ENCODE measurements around the gene MS4A13.
"Not testable (repeated sequence)": the region's sequence is repeated elsewhere in the genome, so short reads cannot be mapped to it uniquely, and the experiment has no call there.

The MS4A13 gene

DNA sequence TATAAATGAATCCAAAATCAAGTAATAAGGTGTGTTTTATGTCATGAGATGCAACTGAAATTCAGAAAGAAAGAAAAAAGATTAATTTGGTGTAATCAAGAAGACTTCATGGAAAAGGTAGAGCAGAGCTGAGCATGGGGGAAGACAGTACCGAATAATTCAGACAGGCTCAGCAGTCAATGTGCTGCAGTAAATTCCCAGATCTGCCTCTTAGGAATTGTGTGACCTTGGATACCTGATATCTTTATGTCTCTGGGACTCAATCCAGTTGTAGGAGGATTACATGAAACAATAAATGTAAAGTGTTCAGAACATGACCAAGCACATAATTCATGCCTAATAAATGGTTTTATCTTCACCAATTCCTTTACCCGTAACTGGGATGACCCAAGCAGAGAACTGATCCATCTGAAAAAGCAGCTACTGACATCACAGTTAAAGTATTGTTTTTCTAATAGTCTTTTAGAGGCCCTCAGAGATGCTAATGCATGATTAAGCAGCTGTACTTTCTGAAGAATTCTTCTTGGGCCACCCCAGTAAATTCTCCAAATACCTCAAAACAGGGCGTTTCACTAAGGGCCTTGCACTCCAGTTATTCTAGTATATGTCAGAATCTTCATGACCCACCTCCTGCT is 14.8 kb upstream of the MS4A13 start:
- Histone ChIP-seq H3K9me3 (ENCODE audit: control insufficient read depth in 1 of 2, low read length in 2 of 2) (no peaks in the 10 kb centered on the region), H3K36me3 (ENCODE audit: control insufficient read depth in 1 of 2, insufficient read depth in 2 of 2, low read length in 2 of 2) (no peaks in the 10 kb centered on the region), H3K9ac (ENCODE audit: low read depth in 1 of 2, low read length in 2 of 2) (no peak overlapping the region), H3K4me3 (ENCODE audit: low read depth in 1 of 2, low read length in 2 of 2) (no peak overlapping the region), H3K4me1 (ENCODE audit: control insufficient read depth in 1 of 2, insufficient read depth in 2 of 2, low read length in 2 of 2) (peaks cover 0 to 12% of the 10 kb centered on the region in 2 donors), H3K27ac (ENCODE audit: low read depth, low read length) (no peak overlapping the region), H3K27me3 (ENCODE audit: control insufficient read depth in 1 of 2, insufficient read depth in 2 of 2, low read length in 2 of 2) (no peaks in the 10 kb centered on the region)

DNA sequence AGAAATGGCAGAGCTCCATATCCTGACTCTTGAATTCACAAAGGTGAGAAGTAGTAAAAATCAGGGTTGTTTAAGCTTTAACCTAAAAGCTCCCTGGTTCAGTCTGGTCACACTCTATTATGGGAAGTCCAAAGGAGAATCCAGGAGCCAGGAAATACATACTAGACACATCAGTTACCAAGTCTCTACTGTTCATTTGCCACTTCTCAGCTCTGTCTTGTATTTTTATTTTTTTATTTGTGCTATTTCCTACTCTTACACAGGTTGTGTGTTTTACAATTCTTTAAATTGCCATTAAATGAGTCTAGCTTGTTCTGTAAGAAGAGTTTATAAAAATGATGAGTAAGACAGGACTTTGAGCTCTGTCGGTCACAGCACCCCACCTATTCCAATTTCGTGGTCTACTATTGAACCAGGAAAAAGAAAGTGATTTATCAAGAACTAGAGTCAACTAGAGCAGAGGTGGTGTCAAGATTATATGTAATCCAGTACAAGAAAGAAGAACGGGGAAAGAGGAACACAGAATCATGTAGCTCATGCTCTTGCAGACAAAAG is 12.9 kb upstream of the MS4A13 start:
- H3K9ac ChIP-seq (ENCODE audit: low read depth in 1 of 2, low read length in 2 of 2): no peak overlapping the region
- no peaks in the 10 kb centered on the region for H3K27me3 ChIP-seq (ENCODE audit: control insufficient read depth in 1 of 2, insufficient read depth in 2 of 2, low read length in 2 of 2)
- H3K4me3 ChIP-seq (ENCODE audit: low read depth in 1 of 2, low read length in 2 of 2): no peak overlapping the region
- peak overlapping the region; percentile 10 for H3K27ac ChIP-seq (ENCODE audit: low read depth, low read length)
- no peaks in the 10 kb centered on the region for H3K9me3 ChIP-seq (ENCODE audit: control insufficient read depth in 1 of 2, low read length in 2 of 2)
- no peaks in the 10 kb centered on the region for H3K36me3 ChIP-seq (ENCODE audit: control insufficient read depth in 1 of 2, insufficient read depth in 2 of 2, low read length in 2 of 2)
- H3K4me1 ChIP-seq (ENCODE audit: control insufficient read depth in 1 of 2, insufficient read depth in 2 of 2, low read length in 2 of 2): peaks cover 0 to 12% of the 10 kb centered on the region in 2 donors

DNA sequence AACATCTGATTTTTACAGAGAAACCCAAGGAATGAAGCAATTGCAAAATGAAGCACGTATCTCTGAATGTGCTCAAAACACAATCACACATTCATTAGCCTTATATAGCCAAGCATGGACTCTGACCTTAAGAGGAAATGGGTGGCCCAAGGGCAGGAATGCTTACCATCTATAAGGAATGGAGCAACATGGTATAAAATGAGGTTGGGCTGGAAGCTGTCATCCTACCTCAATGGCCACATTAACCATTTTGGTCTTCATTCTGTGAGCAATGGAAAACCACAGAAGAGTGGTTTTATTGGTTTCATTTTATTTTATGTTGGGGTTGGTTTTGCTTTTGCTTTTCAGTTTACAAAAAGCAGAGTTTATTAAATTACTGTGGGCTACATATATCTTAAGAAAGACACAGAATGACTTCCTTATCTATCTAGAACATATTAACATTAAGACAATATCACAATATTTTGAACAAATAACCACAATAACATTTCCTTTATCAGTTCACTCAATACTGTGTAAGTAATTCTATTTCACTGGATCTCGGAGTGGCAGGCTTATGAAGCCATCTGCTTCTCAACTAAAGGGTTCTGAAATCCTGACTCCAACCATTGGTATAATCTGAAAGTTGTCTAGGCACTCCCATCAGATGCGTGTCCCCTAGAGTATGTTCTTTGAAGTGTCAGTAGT is 10.8 kb upstream of the MS4A13 start:
- H3K9me3 ChIP-seq (ENCODE audit: control insufficient read depth in 1 of 2, low read length in 2 of 2): no peaks in the 10 kb centered on the region
- H3K27ac ChIP-seq (ENCODE audit: low read depth, low read length): no peak overlapping the region
- peaks cover 0 to 12% of the 10 kb centered on the region in 2 donors for H3K4me1 ChIP-seq (ENCODE audit: control insufficient read depth in 1 of 2, insufficient read depth in 2 of 2, low read length in 2 of 2)
- H3K9ac ChIP-seq (ENCODE audit: low read depth in 1 of 2, low read length in 2 of 2): no peak overlapping the region
- H3K27me3 ChIP-seq (ENCODE audit: control insufficient read depth in 1 of 2, insufficient read depth in 2 of 2, low read length in 2 of 2): peaks cover 3 to 5% of the 10 kb centered on the region in 2 donors
- no peaks in the 10 kb centered on the region for H3K36me3 ChIP-seq (ENCODE audit: control insufficient read depth in 1 of 2, insufficient read depth in 2 of 2, low read length in 2 of 2)
- no peak overlapping the region for H3K4me3 ChIP-seq (ENCODE audit: low read depth in 1 of 2, low read length in 2 of 2)

DNA sequence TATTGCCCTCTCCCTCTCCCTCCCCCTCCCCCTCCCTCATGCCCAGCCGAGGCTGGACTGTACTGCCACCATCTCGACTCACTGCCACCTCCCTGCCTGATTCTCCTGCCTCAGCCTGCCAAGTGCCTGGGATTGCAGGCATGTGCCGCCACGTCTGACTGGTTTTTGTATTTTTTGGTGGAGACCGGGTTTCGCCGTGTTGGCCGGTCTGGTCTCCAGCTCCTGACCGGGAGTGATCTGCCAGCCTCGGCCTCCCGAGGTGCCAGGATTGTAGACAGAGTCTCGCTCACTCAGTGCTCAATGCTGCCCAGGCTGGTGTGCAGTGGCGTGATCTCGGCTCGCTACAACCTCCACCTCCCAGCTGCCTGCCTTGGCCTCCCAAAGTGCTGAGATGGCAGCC is 5.6 kb upstream of the MS4A13 start:
- not testable (repeated sequence) for H3K36me3 ChIP-seq (ENCODE audit: control insufficient read depth in 1 of 2, insufficient read depth in 2 of 2, low read length in 2 of 2); H3K4me1 ChIP-seq (ENCODE audit: control insufficient read depth in 1 of 2, insufficient read depth in 2 of 2, low read length in 2 of 2); H3K27ac ChIP-seq (ENCODE audit: low read depth, low read length); H3K9ac ChIP-seq (ENCODE audit: low read depth in 1 of 2, low read length in 2 of 2); H3K9me3 ChIP-seq (ENCODE audit: control insufficient read depth in 1 of 2, low read length in 2 of 2); H3K4me3 ChIP-seq (ENCODE audit: low read depth in 1 of 2, low read length in 2 of 2); H3K27me3 ChIP-seq (ENCODE audit: control insufficient read depth in 1 of 2, insufficient read depth in 2 of 2, low read length in 2 of 2)

DNA sequence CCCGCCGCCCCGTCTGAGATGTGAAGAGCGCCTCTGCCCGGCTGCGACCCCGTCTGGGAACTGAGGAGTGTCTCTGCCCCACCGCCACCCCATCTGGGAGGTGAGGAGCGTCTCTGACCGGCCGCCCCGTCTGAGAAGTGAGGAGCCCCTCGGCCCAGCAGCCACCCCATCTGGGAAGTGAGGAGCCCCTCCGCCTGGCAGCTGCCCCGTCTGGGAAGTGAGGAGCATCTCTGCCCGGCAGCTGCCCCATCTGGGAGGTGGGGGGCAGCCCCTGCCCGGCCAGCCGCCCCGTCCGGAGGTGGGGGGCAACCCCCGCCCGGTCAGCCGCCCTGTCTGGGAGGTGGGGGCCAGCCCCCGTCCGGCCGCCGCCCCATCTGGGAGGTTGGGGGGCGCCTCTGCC is 5.0 kb upstream of the MS4A13 start:
- H3K36me3 ChIP-seq (ENCODE audit: control insufficient read depth in 1 of 2, insufficient read depth in 2 of 2, low read length in 2 of 2); H3K9me3 ChIP-seq (ENCODE audit: control insufficient read depth in 1 of 2, low read length in 2 of 2); H3K4me3 ChIP-seq (ENCODE audit: low read depth in 1 of 2, low read length in 2 of 2); H3K27me3 ChIP-seq (ENCODE audit: control insufficient read depth in 1 of 2, insufficient read depth in 2 of 2, low read length in 2 of 2); H3K27ac ChIP-seq (ENCODE audit: low read depth, low read length); H3K9ac ChIP-seq (ENCODE audit: low read depth in 1 of 2, low read length in 2 of 2); H3K4me1 ChIP-seq (ENCODE audit: control insufficient read depth in 1 of 2, insufficient read depth in 2 of 2, low read length in 2 of 2): not testable (repeated sequence)

DNA sequence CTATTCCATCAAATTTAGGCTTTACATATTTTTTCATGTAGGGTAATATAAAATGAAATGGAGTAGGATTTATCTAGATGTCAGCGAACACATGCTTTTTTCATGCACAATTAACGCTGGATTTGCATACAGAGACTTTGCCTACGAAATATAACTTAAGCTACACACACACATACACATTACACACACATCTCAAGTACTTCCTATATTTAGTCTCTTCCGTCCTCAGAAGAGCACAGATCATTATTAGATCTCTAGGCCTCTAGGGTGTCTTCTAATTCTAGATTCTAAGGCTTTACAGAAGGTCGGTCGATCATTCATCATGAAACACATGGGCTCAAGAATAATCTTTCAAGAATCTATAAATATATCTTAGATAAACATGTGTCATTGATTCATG is 3.8 kb upstream of the MS4A13 start:
- Histone ChIP-seq H3K27ac (ENCODE audit: low read depth, low read length) (no peak overlapping the region), H3K9ac (ENCODE audit: low read depth in 1 of 2, low read length in 2 of 2) (no peak overlapping the region), H3K4me3 (ENCODE audit: low read depth in 1 of 2, low read length in 2 of 2) (no peak overlapping the region), H3K9me3 (ENCODE audit: control insufficient read depth in 1 of 2, low read length in 2 of 2) (no peaks in the 10 kb centered on the region), H3K27me3 (ENCODE audit: control insufficient read depth in 1 of 2, insufficient read depth in 2 of 2, low read length in 2 of 2) (peaks cover 3 to 5% of the 10 kb centered on the region in 2 donors), H3K4me1 (ENCODE audit: control insufficient read depth in 1 of 2, insufficient read depth in 2 of 2, low read length in 2 of 2) (no peaks in the 10 kb centered on the region), H3K36me3 (ENCODE audit: control insufficient read depth in 1 of 2, insufficient read depth in 2 of 2, low read length in 2 of 2) (no peaks in the 10 kb centered on the region)

DNA sequence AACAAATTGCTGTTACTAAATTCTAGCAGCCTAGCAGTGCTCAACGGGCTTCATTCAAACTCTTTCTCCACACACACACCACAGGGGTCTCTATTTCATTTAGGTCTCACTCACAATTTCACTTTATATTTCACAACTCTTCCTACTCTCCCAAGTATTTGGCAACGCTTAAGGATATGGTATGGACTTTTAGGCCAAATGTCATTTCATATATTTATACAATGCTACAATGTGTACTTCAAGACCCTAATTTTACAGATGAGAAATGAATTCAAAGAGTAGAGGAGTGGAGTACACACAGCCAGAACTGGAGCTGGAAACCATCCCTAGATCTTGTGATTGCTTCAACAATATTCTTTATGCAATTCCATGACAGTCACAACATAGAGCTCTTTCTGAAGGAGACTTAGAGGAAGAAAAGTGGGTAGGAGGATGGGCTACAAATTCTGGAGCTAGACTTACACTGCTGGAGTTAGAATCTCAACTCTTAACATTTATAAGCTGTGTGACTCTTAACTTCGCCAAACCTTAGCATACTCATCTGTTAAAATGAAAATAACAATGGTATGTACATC is 2.5 kb upstream of the MS4A13 start:
- Histone ChIP-seq H3K9ac (ENCODE audit: low read depth in 1 of 2, low read length in 2 of 2) (no peak overlapping the region), H3K27me3 (ENCODE audit: control insufficient read depth in 1 of 2, insufficient read depth in 2 of 2, low read length in 2 of 2) (peaks cover 3% of the 10 kb centered on the region in 2 donors)

DNA sequence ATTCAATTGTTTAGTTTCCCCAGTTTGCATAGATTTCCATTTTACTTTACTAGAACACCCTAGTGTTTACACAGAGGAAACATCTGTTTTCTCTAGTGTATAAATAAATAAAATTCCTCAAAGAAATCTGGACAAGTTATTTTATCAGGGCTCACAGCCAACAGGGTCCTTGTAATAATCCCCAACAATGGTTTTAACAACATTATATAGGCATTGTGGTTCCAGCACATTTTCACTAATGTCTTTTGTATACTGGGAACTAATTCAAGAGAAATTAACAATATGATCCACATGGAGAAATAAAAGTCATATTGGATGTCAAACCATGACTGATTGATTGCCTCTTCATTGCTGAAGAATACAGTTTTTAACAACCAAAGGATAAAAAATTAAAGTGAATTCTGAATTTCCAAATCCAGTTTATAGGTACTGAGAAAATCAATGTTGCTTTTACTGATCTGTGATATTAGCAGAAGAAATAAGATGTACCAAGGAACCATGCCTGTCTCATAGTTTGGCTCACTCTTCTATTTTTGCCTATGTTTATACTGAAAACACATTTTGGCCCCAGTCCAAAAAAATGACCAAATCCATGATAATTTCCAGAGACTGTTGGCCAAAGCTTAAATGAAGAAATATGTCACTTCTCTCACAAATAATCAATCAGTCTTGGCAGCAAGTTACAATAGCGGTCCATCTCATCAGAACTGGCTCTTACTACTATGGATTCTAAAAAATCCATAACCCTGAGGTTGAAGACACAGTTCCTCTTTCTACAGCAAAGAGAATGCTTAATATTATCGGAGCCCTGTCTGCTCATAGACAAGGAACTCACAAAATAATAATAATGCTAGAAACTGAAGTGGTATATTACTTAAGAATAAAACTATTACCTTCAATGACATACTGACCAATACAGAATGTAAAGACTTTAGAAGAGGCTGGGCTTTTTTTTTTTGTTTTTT is 1.4 kb upstream of the MS4A13 start:
- Histone ChIP-seq H3K27ac (ENCODE audit: low read depth, low read length) (no peak overlapping the region), H3K9me3 (ENCODE audit: control insufficient read depth in 1 of 2, low read length in 2 of 2) (no peaks in the 10 kb centered on the region), H3K36me3 (ENCODE audit: control insufficient read depth in 1 of 2, insufficient read depth in 2 of 2, low read length in 2 of 2) (no peaks in the 10 kb centered on the region), H3K4me3 (ENCODE audit: low read depth in 1 of 2, low read length in 2 of 2) (no peak overlapping the region), H3K9ac (ENCODE audit: low read depth in 1 of 2, low read length in 2 of 2) (no peak overlapping the region), H3K4me1 (ENCODE audit: control insufficient read depth in 1 of 2, insufficient read depth in 2 of 2, low read length in 2 of 2) (no peaks in the 10 kb centered on the region), H3K27me3 (ENCODE audit: control insufficient read depth in 1 of 2, insufficient read depth in 2 of 2, low read length in 2 of 2) (peaks cover 0 to 3% of the 10 kb centered on the region in 2 donors)

More for the DNA sequence above, 2.5 kb upstream of the MS4A13 start:
- Histone ChIP-seq H3K9me3 (ENCODE audit: control insufficient read depth in 1 of 2, low read length in 2 of 2) (no peaks in the 10 kb centered on the region), H3K4me3 (ENCODE audit: low read depth in 1 of 2, low read length in 2 of 2) (no peak overlapping the region), H3K27ac (ENCODE audit: low read depth, low read length) (no peak overlapping the region), H3K4me1 (ENCODE audit: control insufficient read depth in 1 of 2, insufficient read depth in 2 of 2, low read length in 2 of 2) (no peaks in the 10 kb centered on the region), H3K36me3 (ENCODE audit: control insufficient read depth in 1 of 2, insufficient read depth in 2 of 2, low read length in 2 of 2) (no peaks in the 10 kb centered on the region)

DNA sequence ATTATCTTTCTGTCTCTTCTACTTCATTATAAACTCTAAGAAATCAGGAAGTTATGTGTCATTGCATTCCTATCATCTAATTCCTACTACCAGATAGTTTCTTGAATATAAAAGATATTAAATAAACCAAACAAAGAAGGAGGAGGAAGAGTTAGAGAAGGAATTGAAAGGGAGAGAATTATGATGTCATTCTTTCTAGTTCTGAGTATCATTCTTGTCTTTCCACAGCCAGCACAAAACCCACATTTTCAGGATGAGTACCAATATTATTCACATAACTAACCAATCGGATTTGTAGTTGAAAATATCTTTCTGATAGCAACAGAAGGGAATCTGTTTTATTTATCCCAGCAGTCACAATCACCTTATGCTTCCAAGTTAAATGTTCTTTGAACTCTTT is 13.3 kb downstream of the MS4A13 start:
- Histone ChIP-seq H3K9me3 (ENCODE audit: control insufficient read depth in 1 of 2, low read length in 2 of 2) (no peaks in the 10 kb centered on the region), H3K27ac (ENCODE audit: low read depth, low read length) (no peak overlapping the region), H3K36me3 (ENCODE audit: control insufficient read depth in 1 of 2, insufficient read depth in 2 of 2, low read length in 2 of 2) (no peaks in the 10 kb centered on the region), H3K9ac (ENCODE audit: low read depth in 1 of 2, low read length in 2 of 2) (no peak overlapping the region), H3K4me3 (ENCODE audit: low read depth in 1 of 2, low read length in 2 of 2) (no peak overlapping the region), H3K4me1 (ENCODE audit: control insufficient read depth in 1 of 2, insufficient read depth in 2 of 2, low read length in 2 of 2) (no peaks in the 10 kb centered on the region), H3K27me3 (ENCODE audit: control insufficient read depth in 1 of 2, insufficient read depth in 2 of 2, low read length in 2 of 2) (no peaks in the 10 kb centered on the region)
